HepG2 (cell line): ENCODE measurements around the gene RHBDD1. TPM values are rescaled to one million over a fixed set of nuclear protein-coding genes. Genes with fewer than 3 reads are reported as not detected.

Experiments used
- CCAR2 ChIP-seq: fragments of 200-400 bp; formaldehyde crosslinking; optimal IDR thresholded peaks from 2 replicates; pipeline ENCODE3; 2018; ENCODE audit warnings: low read depth, mild to moderate bottlenecking, low read length, moderate library complexity
- CHD2 ChIP-seq: IDR thresholded peaks from 2 replicates; pipeline ENCODE4 v1.6.1; 2011; ENCODE audit warnings: low read depth, low read length, improper control_type of control experiment
- FIP1L1 ChIP-seq: fragments of 200-400 bp; formaldehyde crosslinking; IDR thresholded peaks from 2 replicates; pipeline ENCODE4 v1.6.1; 2018; ENCODE audit warnings: low read depth, mild to moderate bottlenecking, low read length, moderate library complexity, borderline replicate concordance; ENCODE audit not compliant: insufficient read depth
- FOXP1 ChIP-seq, 2 experiments: fragments of 450-650 bp in 1 of 2; IDR thresholded peaks; 2 replicates each; pipeline ENCODE4 v1.6.1; 2017 to 2018; ENCODE audit warnings: antibody characterized with exemption in 1 of 2
- GMEB1 ChIP-seq: sonication (generic); formaldehyde crosslinking; IDR thresholded peaks from 2 replicates; pipeline ENCODE4 v1.5.1; 2020; ENCODE audit warnings: missing genetic modification reagents, mild to moderate bottlenecking, borderline replicate concordance
- HMG20B ChIP-seq: conservative IDR thresholded peaks from 2 replicates; pipeline ENCODE4 v1.6.1; 2016; ENCODE audit warnings: missing genetic modification reagents, missing compliant biosample characterization
- KDM5B ChIP-seq: sonication (generic); formaldehyde crosslinking; IDR thresholded peaks from 2 replicates; pipeline ENCODE4 v1.4.0; 2020; ENCODE audit warnings: missing genetic modification reagents, mild to moderate bottlenecking, borderline replicate concordance
- MAZ ChIP-seq, 2 experiments: sonication (generic) in 1 of 2; formaldehyde crosslinking in 1 of 2; IDR thresholded peaks; 2 replicates each; pipeline versions ENCODE4 v1.5.0 to v1.6.1; 2012 to 2020; ENCODE audit warnings: low read depth in 2 of 2, mild to moderate bottlenecking in 2 of 2, borderline replicate concordance in 1 of 2, improper control_type of control experiment in 1 of 2, low read length in 1 of 2, missing genetic modification reagents in 1 of 2, moderate library complexity in 1 of 2
- NCOA1 ChIP-seq: sonication (generic); formaldehyde crosslinking; IDR thresholded peaks from 2 replicates; pipeline ENCODE4 v1.9.0; 2021; ENCODE audit warnings: missing genetic modification reagents
- NFE2 ChIP-seq: sonication (generic); formaldehyde crosslinking; IDR thresholded peaks from 2 replicates; pipeline ENCODE4 v1.4.0; 2020; ENCODE audit warnings: missing genetic modification reagents
- NONO ChIP-seq, 2 experiments: fragments of 450-650 bp in 1 of 2; sonication (generic) in 1 of 2; formaldehyde crosslinking in 1 of 2; IDR thresholded peaks in 1 of 2; conservative IDR thresholded peaks in 1 of 2; 2 replicates each; pipeline versions ENCODE4 v1.6.1 to v1.8.0; 2017 to 2022; ENCODE audit warnings: mild to moderate bottlenecking in 1 of 2, missing genetic modification reagents in 1 of 2, moderate library complexity in 1 of 2
- PTBP1 ChIP-seq: fragments of 200-400 bp; formaldehyde crosslinking; IDR thresholded peaks from 2 replicates; pipeline ENCODE4 v1.6.1; 2018; ENCODE audit warnings: low read length, low read depth; ENCODE audit not compliant: poor library complexity, severe bottlenecking
- SIX1 ChIP-seq: sonication (generic); formaldehyde crosslinking; IDR thresholded peaks from 2 replicates; pipeline ENCODE4 v1.4.0; 2020; ENCODE audit warnings: missing genetic modification reagents, borderline replicate concordance
- TCF7 ChIP-seq: sonication (generic); IDR thresholded peaks from 2 replicates; pipeline ENCODE4 v1.6.1; 2016; ENCODE audit warnings: antibody characterized with exemption, low read depth
- YEATS2 ChIP-seq: sonication (generic); formaldehyde crosslinking; IDR thresholded peaks from 2 replicates; pipeline ENCODE4 v1.4.0; 2020; ENCODE audit warnings: missing genetic modification reagents, borderline replicate concordance
- ZNF282 ChIP-seq: fragments of 450-650 bp; IDR thresholded peaks from 2 replicates; pipeline ENCODE4 v1.6.1; 2018; ENCODE audit not compliant: partially characterized antibody
- ZNF652 ChIP-seq: IDR thresholded peaks from 2 replicates; pipeline ENCODE4 v1.6.1; 2016; ENCODE audit warnings: low read depth, borderline replicate concordance
- ZNF709 ChIP-seq: sonication (generic); formaldehyde crosslinking; IDR thresholded peaks from 2 replicates; pipeline ENCODE4 v1.5.0; 2020; ENCODE audit warnings: mild to moderate bottlenecking, missing genetic modification reagents
- ZNF776 ChIP-seq: sonication (generic); formaldehyde crosslinking; IDR thresholded peaks from 2 replicates; pipeline ENCODE4 v1.4.0; 2020; ENCODE audit warnings: mild to moderate bottlenecking, missing genetic modification reagents
- polyA plus RNA-seq, 8 experiments: library from polyadenylated mRNA; depleted of rRNA in 3 of 8; stranded (reverse) in 7 of 8; unstranded in 1 of 8; fragments of >200 nt; fragmentation: Illumina TruSeq in 4 of 8; extraction: Trizol in 4 of 8; gene quantifications; 2 replicates each; pipeline versions ENCODE4 v1.2.1 to v1.2.3, GENCODE V29; 2011 to 2016; ENCODE audit warnings: low read depth in 4 of 8, missing spikeins in 1 of 8, mixed read lengths in 1 of 8; ENCODE audit not compliant: insufficient read depth in 1 of 8
- total RNA-seq, 5 experiments: library from RNA; depleted of rRNA; stranded (reverse); fragments of >200 nt; fragmentation: Illumina TruSeq; extraction: Trizol; gene quantifications; 2 replicates each; pipeline ENCODE4 v1.2.3, GENCODE V29; 2016; ENCODE audit warnings: low read depth in 1 of 5
- TF ChIP-seq, protein P1 (sequence below): sonication (generic); formaldehyde crosslinking; IDR thresholded peaks from 2 replicates; pipeline ENCODE4 v1.4.0; 2020; ENCODE audit warnings: mild to moderate bottlenecking, missing genetic modification reagents
- TF ChIP-seq, protein P2 (sequence below): sonication (generic); formaldehyde crosslinking; IDR thresholded peaks from 2 replicates; pipeline ENCODE4 v1.5.0; 2020; ENCODE audit warnings: mild to moderate bottlenecking, missing genetic modification reagents

The RHBDD1 gene
- total and polyA plus RNA-seq, 2 of the 13 experiments (the other 11 are each of a cell fraction or from before 2014, with no cell fraction given): 8.2 to 9.5 TPM

- TF ChIP-seq, protein P1, sequence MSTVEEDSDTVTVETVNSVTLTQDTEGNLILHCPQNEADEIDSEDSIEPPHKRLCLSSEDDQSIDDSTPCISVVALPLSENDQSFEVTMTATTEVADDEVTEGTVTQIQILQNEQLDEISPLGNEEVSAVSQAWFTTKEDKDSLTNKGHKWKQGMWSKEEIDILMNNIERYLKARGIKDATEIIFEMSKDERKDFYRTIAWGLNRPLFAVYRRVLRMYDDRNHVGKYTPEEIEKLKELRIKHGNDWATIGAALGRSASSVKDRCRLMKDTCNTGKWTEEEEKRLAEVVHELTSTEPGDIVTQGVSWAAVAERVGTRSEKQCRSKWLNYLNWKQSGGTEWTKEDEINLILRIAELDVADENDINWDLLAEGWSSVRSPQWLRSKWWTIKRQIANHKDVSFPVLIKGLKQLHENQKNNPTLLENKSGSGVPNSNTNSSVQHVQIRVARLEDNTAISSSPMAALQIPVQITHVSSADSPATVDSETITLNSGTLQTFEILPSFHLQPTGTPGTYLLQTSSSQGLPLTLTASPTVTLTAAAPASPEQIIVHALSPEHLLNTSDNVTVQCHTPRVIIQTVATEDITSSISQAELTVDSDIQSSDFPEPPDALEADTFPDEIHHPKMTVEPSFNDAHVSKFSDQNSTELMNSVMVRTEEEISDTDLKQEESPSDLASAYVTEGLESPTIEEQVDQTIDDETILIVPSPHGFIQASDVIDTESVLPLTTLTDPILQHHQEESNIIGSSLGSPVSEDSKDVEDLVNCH (CRISPR knock-in tag): no peak
- no peak for TF ChIP-seq PTBP1
- TF ChIP-seq HMG20B (CRISPR knock-in tag): no peak
- TF ChIP-seq FIP1L1: no peak
- TF ChIP-seq, protein P2, sequence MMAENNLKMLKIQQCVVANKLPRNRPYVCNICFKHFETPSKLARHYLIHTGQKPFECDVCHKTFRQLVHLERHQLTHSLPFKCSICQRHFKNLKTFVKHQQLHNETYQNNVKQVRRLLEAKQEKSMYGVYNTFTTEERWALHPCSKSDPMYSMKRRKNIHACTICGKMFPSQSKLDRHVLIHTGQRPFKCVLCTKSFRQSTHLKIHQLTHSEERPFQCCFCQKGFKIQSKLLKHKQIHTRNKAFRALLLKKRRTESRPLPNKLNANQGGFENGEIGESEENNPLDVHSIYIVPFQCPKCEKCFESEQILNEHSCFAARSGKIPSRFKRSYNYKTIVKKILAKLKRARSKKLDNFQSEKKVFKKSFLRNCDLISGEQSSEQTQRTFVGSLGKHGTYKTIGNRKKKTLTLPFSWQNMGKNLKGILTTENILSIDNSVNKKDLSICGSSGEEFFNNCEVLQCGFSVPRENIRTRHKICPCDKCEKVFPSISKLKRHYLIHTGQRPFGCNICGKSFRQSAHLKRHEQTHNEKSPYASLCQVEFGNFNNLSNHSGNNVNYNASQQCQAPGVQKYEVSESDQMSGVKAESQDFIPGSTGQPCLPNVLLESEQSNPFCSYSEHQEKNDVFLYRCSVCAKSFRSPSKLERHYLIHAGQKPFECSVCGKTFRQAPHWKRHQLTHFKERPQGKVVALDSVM (CRISPR knock-in tag): peak; percentile 95
- no peak for TF ChIP-seq FOXP1 (IDR thresholded peaks at IDR 0.05)
- no peak; the same call in 1 of the 2 replicates for TF ChIP-seq FOXP1 (CRISPR knock-in tag; IDR thresholded peaks at IDR 0.05)
- TF ChIP-seq NCOA1: peak; percentile 54; the same call in 1 of the 2 replicates
- peak; percentile 90 for TF ChIP-seq KDM5B (CRISPR knock-in tag)
- no peak for TF ChIP-seq CHD2
- TF ChIP-seq ZNF282: no peak
- TF ChIP-seq CCAR2: no peak
- TF ChIP-seq GMEB1 (CRISPR knock-in tag): peak; percentile 100
- TF ChIP-seq ZNF776 (CRISPR knock-in tag): peak; percentile 47; the same call in 1 of the 2 replicates
- TF ChIP-seq YEATS2: peak; percentile 74
- TF ChIP-seq NONO (IDR thresholded peaks at IDR 0.05): no peak
- TF ChIP-seq NONO (CRISPR knock-in tag; conservative IDR thresholded peaks at IDR 0.05): peak; percentile 55
- no peak for TF ChIP-seq MAZ (IDR thresholded peaks at IDR 0.05; ENCODE audit: borderline replicate concordance, low read depth, low read length)
- peak; percentile 73; the same call in 1 of the 2 replicates for TF ChIP-seq MAZ (CRISPR knock-in tag; IDR thresholded peaks at IDR 0.05; ENCODE audit: low read depth)
- TF ChIP-seq ZNF709 (CRISPR knock-in tag): peak; percentile 97
- no peak for TF ChIP-seq SIX1 (CRISPR knock-in tag)
- no peak for TF ChIP-seq NFE2 (CRISPR knock-in tag)
- TF ChIP-seq ZNF652: no peak
- TF ChIP-seq TCF7: no peak
Measured at GRCh38 chr2:226835796-226836547, at the start of gene RHBDD1 (continued).
